GM18498 (cell line): ENCODE measurements around the gene UBE2O.

Source experiments
- ATAC-seq: cut with Tn5 transposase; IDR thresholded peaks from one replicate; pipeline ENCODE4 v1.9.1; 2021; ENCODE audit warnings: mild to moderate bottlenecking, moderate library complexity; ENCODE audit not compliant: unreplicated experiment

UBE2O gene

GRCh38 chr17:76468634-76469010, 15.7 kb upstream of the UBE2O start:
- no peak for ATAC-seq

GRCh38 chr17:76467809-76468633, 15.1 kb upstream of the UBE2O start:
- no peak for ATAC-seq

GRCh38 chr17:76467366-76467765, 14.4 kb upstream of the UBE2O start, which contains the start of gene AANAT:
TSS of gene AANAT (plus strand) at chr17:76467603. CDS start at chr17:76468747, 1,144 bp downstream.
- ATAC-seq = no peak

GRCh38 chr17:76466775-76467130, 13.8 kb upstream of the UBE2O start:
- no peak for ATAC-seq

GRCh38 chr17:76462556-76463290, 9.8 kb upstream of the UBE2O start:
- no peak for ATAC-seq

- ATAC-seq = no peak
Observed at GRCh38 chr17:76461765-76462555, 9.0 kb upstream of the UBE2O start.

GRCh38 chr17:76459674-76460073, 6.7 kb upstream of the UBE2O start:
- ATAC-seq = no peak

- ATAC-seq = no peak
Observed at GRCh38 chr17:76458580-76459490, 5.9 kb upstream of the UBE2O start.

GRCh38 chr17:76453431-76453743, 435 bp upstream of the UBE2O start:
- no peak for ATAC-seq

GRCh38 chr17:76452127-76452659, 759 bp downstream of the UBE2O start:
- ATAC-seq = peak; percentile 31

GRCh38 chr17:76451506-76451905, 1.4 kb downstream of the UBE2O start:
- ATAC-seq = no peak

- ATAC-seq = no peak
Observed at GRCh38 chr17:76449126-76449525, 3.8 kb downstream of the UBE2O start.

- ATAC-seq = no peak
Observed at GRCh38 chr17:76447931-76448652, 4.9 kb downstream of the UBE2O start.

- ATAC-seq = no peak
Observed at GRCh38 chr17:76446449-76447231, 6.3 kb downstream of the UBE2O start.

GRCh38 chr17:76445697-76446448, 7.1 kb downstream of the UBE2O start:
- ATAC-seq = no peak

- ATAC-seq = no peak
Observed at GRCh38 chr17:76444518-76445311, 8.2 kb downstream of the UBE2O start.
